HepG2 (cell line): ENCODE results near the gene INO80B. TPM values are rescaled to one million over a fixed set of nuclear protein-coding genes. Genes with fewer than 3 reads are reported as not detected.

Source experiments
- ATAC-seq: fragments of 200-7000 bp; cut with Tn5 transposase; 3 replicates; pipeline ENCODE4 v1.9.1; 2020; ENCODE audit warnings: mild to moderate bottlenecking, moderate library complexity
- BruUV-seq: library from RNA; stranded (reverse); fragments of 400-500 nt; replicated peaks from 2 replicates; lab custom pipeline; 2021; lab: Mats Ljungman, UMichigan
- CTCF ChIA-PET: fragments of 300-600 bp; formaldehyde crosslinking; extraction: SDS; loops from one replicate; lab custom pipeline; 2021; ENCODE audit warnings: low total read pairs, inconsistent platforms, low intra/inter-chr PET ratio; lab: Yijun Ruan, JAX
- POLR2A ChIA-PET: fragments of 350-600 bp; sonication (Branson Sonifier 250); formaldehyde crosslinking; loops from one replicate; lab custom pipeline; 2020; ENCODE audit warnings: antibody characterized with exemption, inconsistent platforms; lab: Yijun Ruan, JAX
- DNase-seq: peaks from one replicate; pipeline ENCODE4 v3.0.0-alpha.2; 2015; ENCODE audit warnings: low spot score
- FAIRE-seq: peaks from 3 replicates; lab custom pipeline; 2011; peaks lifted over from hg19 to GRCh38; lab: Jason Lieb, UNC
- H2AFZ ChIP-seq: one replicate; pipeline ENCODE4 v1.6.1; 2011; ENCODE audit warnings: low read length, inconsistent platforms
- H3K27ac ChIP-seq: fragments of 300-600 bp; 3 replicates; pipeline ENCODE4 v1.8.0; 2011; ENCODE audit warnings: mixed run types, mild to moderate bottlenecking, mixed read lengths, low read length, inconsistent platforms; ENCODE audit not compliant: insufficient read depth; ENCODE audit errors: extremely low read length
- H3K27me3 ChIP-seq, 2 experiments: fragments of 200-600 bp in 1 of 2; 2 replicates in 1 of 2; 3 replicates in 1 of 2; pipeline versions ENCODE4 v1.6.0 to v1.8.0; 2011; ENCODE audit warnings: low read length in 2 of 2, mild to moderate bottlenecking in 2 of 2, moderate library complexity in 2 of 2, inconsistent platforms in 1 of 2; ENCODE audit not compliant: insufficient read depth in 2 of 2, control insufficient read depth in 1 of 2
- H3K36me3 ChIP-seq, 2 experiments: fragments of 200-600 bp in 1 of 2; replicated peaks in 1 of 2; 2 replicates in 1 of 2; 3 replicates in 1 of 2; pipeline versions ENCODE4 v1.5.1 to v1.8.0; 2011; ENCODE audit warnings: low read length in 2 of 2, inconsistent platforms in 1 of 2; ENCODE audit not compliant: insufficient read depth in 2 of 2, control insufficient read depth in 1 of 2
- H3K4me1 ChIP-seq: 2 replicates; pipeline ENCODE4 v1.5.1; 2012; ENCODE audit warnings: low read length, inconsistent platforms; ENCODE audit not compliant: insufficient read depth
- H3K4me2 ChIP-seq: 2 replicates; pipeline ENCODE4 v1.6.0; 2011; ENCODE audit warnings: low read depth, low read length, inconsistent platforms
- H3K4me3 ChIP-seq, 3 experiments: fragments of 200-600 bp in 1 of 3; sonication (generic), shearing (Covaris generic) in 1 of 3; replicated peaks in 1 of 3; 2 replicates each; pipeline ENCODE4 v1.5.1; 2011 to 2016; ENCODE audit warnings: low read length in 3 of 3, inconsistent platforms in 2 of 3, low read depth in 2 of 3, mild to moderate bottlenecking in 2 of 3, control low read depth in 1 of 3, mixed read lengths in 1 of 3; ENCODE audit not compliant: insufficient read depth in 1 of 3
- H3K79me2 ChIP-seq: one replicate; pipeline ENCODE4 v1.6.1; 2011; ENCODE audit warnings: low read length, inconsistent platforms; ENCODE audit not compliant: insufficient read depth
- H3K9ac ChIP-seq: 2 replicates; pipeline ENCODE4 v1.6.0; 2011; ENCODE audit warnings: mild to moderate bottlenecking, low read depth, low read length, inconsistent platforms; ENCODE audit not compliant: insufficient read depth
- H3K9me3 ChIP-seq: 2 replicates; pipeline ENCODE4 v1.5.1; 2012; ENCODE audit warnings: mild to moderate bottlenecking, low read length
- H4K20me1 ChIP-seq: 2 replicates; pipeline ENCODE4 v1.6.0; 2011; ENCODE audit warnings: inconsistent platforms, mild to moderate bottlenecking, low read length, moderate library complexity; ENCODE audit not compliant: insufficient read depth
- CSRNP2 ChIP-seq: sonication (generic); formaldehyde crosslinking; conservative IDR thresholded peaks from 2 replicates; pipeline ENCODE4 v1.8.0; 2022; ENCODE audit warnings: low read depth, missing genetic modification reagents
- DDIT3 ChIP-seq: sonication (generic); formaldehyde crosslinking; IDR thresholded peaks from 2 replicates; pipeline ENCODE4 v1.4.0; 2020; ENCODE audit warnings: mild to moderate bottlenecking, missing genetic modification reagents
- EED ChIP-seq: sonication (generic); formaldehyde crosslinking; IDR thresholded peaks from 2 replicates; pipeline ENCODE4 v1.5.0; 2020; ENCODE audit warnings: mild to moderate bottlenecking, missing genetic modification reagents
- FOXP1 ChIP-seq, 2 experiments: fragments of 450-650 bp in 1 of 2; IDR thresholded peaks; 2 replicates each; pipeline ENCODE4 v1.6.1; 2017 to 2018; ENCODE audit warnings: antibody characterized with exemption in 1 of 2
- SIN3A ChIP-seq: IDR thresholded peaks from 2 replicates; pipeline ENCODE4 v1.6.1; 2011; ENCODE audit warnings: low read depth, mild to moderate bottlenecking, control low read depth, low read length, borderline replicate concordance
- SKIL ChIP-seq: sonication (generic); formaldehyde crosslinking; IDR thresholded peaks from 2 replicates; pipeline ENCODE4 v1.8.0; 2022; ENCODE audit warnings: missing genetic modification reagents, mild to moderate bottlenecking, moderate library complexity, borderline replicate concordance
- TMF1 ChIP-seq: sonication (generic); formaldehyde crosslinking; IDR thresholded peaks from 2 replicates; pipeline ENCODE4 v1.8.1; 2022; ENCODE audit warnings: low read depth, missing genetic modification reagents
- ZBTB3 ChIP-seq: sonication (generic); formaldehyde crosslinking; IDR thresholded peaks from 2 replicates; pipeline ENCODE4 v1.4.0; 2020; ENCODE audit warnings: low read depth, mild to moderate bottlenecking, moderate library complexity, missing genetic modification reagents, borderline replicate concordance
- ZNF414 ChIP-seq: sonication (generic); formaldehyde crosslinking; IDR thresholded peaks from 2 replicates; pipeline ENCODE4 v1.5.0; 2020; ENCODE audit warnings: missing genetic modification reagents
- ZNF451 ChIP-seq: sonication (generic); formaldehyde crosslinking; IDR thresholded peaks from 2 replicates; pipeline ENCODE4 v1.5.0; 2020; ENCODE audit warnings: mild to moderate bottlenecking, missing genetic modification reagents
- ZNF598 ChIP-seq: sonication (generic); formaldehyde crosslinking; IDR thresholded peaks from 2 replicates; pipeline ENCODE4 v1.5.1; 2020; ENCODE audit warnings: mild to moderate bottlenecking, missing genetic modification reagents, borderline replicate concordance
- ZNF747 ChIP-seq: sonication (generic); formaldehyde crosslinking; IDR thresholded peaks from 2 replicates; pipeline ENCODE4 v1.8.1; 2023; ENCODE audit warnings: missing genetic modification reagents, mild to moderate bottlenecking, borderline replicate concordance
- ZNF776 ChIP-seq: sonication (generic); formaldehyde crosslinking; IDR thresholded peaks from 2 replicates; pipeline ENCODE4 v1.4.0; 2020; ENCODE audit warnings: mild to moderate bottlenecking, missing genetic modification reagents
- ZNF781 ChIP-seq: sonication (generic); formaldehyde crosslinking; IDR thresholded peaks from 2 replicates; pipeline ENCODE4 v1.5.1; 2020; ENCODE audit warnings: borderline replicate concordance, mild to moderate bottlenecking, missing genetic modification reagents; ENCODE audit errors: not compliant biosample characterization
- ZZZ3 ChIP-seq: sonication (generic); formaldehyde crosslinking; IDR thresholded peaks from 2 replicates; pipeline ENCODE4 v1.4.0; 2020; ENCODE audit warnings: missing genetic modification reagents, mild to moderate bottlenecking, borderline replicate concordance
- WGBS: methylation state at CpG from one replicate; pipeline ENCODE4 v1.1.6; 2017; ENCODE audit warnings: low lambda C conversion rate; 5-methylcytosine and 5-hydroxymethylcytosine counted together
- in situ Hi-C: cut with HindIII; loops from 2 replicates; pipeline ENCODE4 v1.10.0; 2017; ENCODE audit warnings: low pct_unique_long_range_greater_than_20kb; ENCODE audit not compliant: extremely low pct_ligation_motif_present
- intact Hi-C: fragments of 100-400 bp; cut with micrococcal nuclease; formaldehyde crosslinking; loops from one replicate; pipeline ENCODE4 v1.10.0; 2022; ENCODE audit not compliant: unreplicated experiment
- polyA plus RNA-seq, 8 experiments: library from polyadenylated mRNA; depleted of rRNA in 3 of 8; stranded (reverse) in 7 of 8; unstranded in 1 of 8; fragments of >200 nt; fragmentation: Illumina TruSeq in 4 of 8; extraction: Trizol in 4 of 8; gene quantifications; 2 replicates each; pipeline versions ENCODE4 v1.2.1 to v1.2.3, GENCODE V29; 2011 to 2016; ENCODE audit warnings: low read depth in 4 of 8, missing spikeins in 1 of 8, mixed read lengths in 1 of 8; ENCODE audit not compliant: insufficient read depth in 1 of 8
- total RNA-seq, 5 experiments: library from RNA; depleted of rRNA; stranded (reverse); fragments of >200 nt; fragmentation: Illumina TruSeq; extraction: Trizol; gene quantifications; 2 replicates each; pipeline ENCODE4 v1.2.3, GENCODE V29; 2016; ENCODE audit warnings: low read depth in 1 of 5

INO80B gene
- total and polyA plus RNA-seq, 2 of the 13 experiments (the other 11 are each of a cell fraction or from before 2014, with no cell fraction given): 6.2 to 14.5 TPM

GRCh38 chr2:74429487-74430451 is 25.1 kb upstream of the INO80B start (continued):
- peak; percentile 85; the same call in 1 of the 2 replicates for TF ChIP-seq ZBTB3 (CRISPR knock-in tag)
- TF ChIP-seq TMF1: peak; percentile 45; the same call in 1 of the 2 replicates
- no peak for TF ChIP-seq FOXP1 (IDR thresholded peaks at IDR 0.05)
- peak; percentile 37; the same call in 1 of the 2 replicates for TF ChIP-seq FOXP1 (CRISPR knock-in tag; IDR thresholded peaks at IDR 0.05)
- peak; percentile 82 for TF ChIP-seq ZZZ3 (CRISPR knock-in tag)
- peak; percentile 95 for TF ChIP-seq ZNF451 (CRISPR knock-in tag)
- peak; percentile 85 for TF ChIP-seq SKIL (CRISPR knock-in tag)
- TF ChIP-seq ZNF414 (CRISPR knock-in tag): no peak; the same call in 1 of the 2 replicates

- POLR2A ChIA-PET: interaction anchor here (1.0 to 9.5 kb wide), 17 partner anchors 9 to 223 kb away, joined by 3 to 272 read pairs (median 17); partner anchors contain the start of genes C2orf81, CCDC142, DQX1 and INO80B
- peak overlapping the region in 1 of 3 experiments; percentile 41; a peak in 2 of 6 replicates for H3K4me3 ChIP-seq
- no peak for TF ChIP-seq ZNF776 (CRISPR knock-in tag)
- TF ChIP-seq DDIT3 (CRISPR knock-in tag): no peak
- peak; percentile 67; the same call in 1 of the 2 replicates for TF ChIP-seq EED (CRISPR knock-in tag)
- no peak for TF ChIP-seq CSRNP2
- TF ChIP-seq ZNF781: no peak
- TF ChIP-seq ZNF747 (CRISPR knock-in tag): peak; percentile 57; the same call in 1 of the 2 replicates
- TF ChIP-seq ZNF598 (CRISPR knock-in tag): no peak
- no peak for TF ChIP-seq SIN3A
Measured at GRCh38 chr2:74430502-74430901, 24.4 kb upstream of the INO80B start.

More at GRCh38 chr2:74430502-74430901, 24.4 kb upstream of the INO80B start:
- Histone ChIP-seq H3K9ac (peak overlapping the region; percentile 51), H3K79me2 (peaks cover 27% of the 10 kb centered on the region), H3K36me3 (peaks cover 47 to 78% of the 10 kb centered on the region in 2 experiments), H3K27me3 (no peaks in the 10 kb centered on the region), H3K4me2 (peak overlapping the region; percentile 67), H3K9me3 (no peaks in the 10 kb centered on the region), H3K4me1 (peaks cover 79% of the 10 kb centered on the region), H3K27ac (peak overlapping the region; percentile 80), H2AFZ (no peak overlapping the region), H4K20me1 (peaks cover 20% of the 10 kb centered on the region; the same call in 1 of the 2 replicates)
- FAIRE-seq (no peak), ATAC-seq (peak; percentile 12), DNase-seq (no peak)
- intact Hi-C loops (loop anchor here (1.0 kb wide), 1 partner anchor 10 kb away; no protein-coding TSS in a partner anchor), in situ Hi-C loops (no loop called here)
- CTCF ChIA-PET: no interaction called here
- WGBS: 63% methylated on average over 11 of the region's 11 CpGs
- BruUV-seq: no TSS peak
